HepG2 (cell line): ENCODE data around the gene SNX9. TPM values are rescaled to one million over a fixed set of nuclear protein-coding genes. Genes with fewer than 3 reads are reported as not detected.

Experiments
- BORCS8-MEF2B ChIP-seq: sonication (generic); formaldehyde crosslinking; IDR thresholded peaks from 2 replicates; pipeline ENCODE4 v1.8.0; 2022; ENCODE audit warnings: mild to moderate bottlenecking, missing genetic modification reagents
- ERF ChIP-seq: IDR thresholded peaks from 2 replicates; pipeline ENCODE4 v1.6.1; 2018; ENCODE audit warnings: missing biosample characterization, missing genetic modification reagents
- HIVEP1 ChIP-seq: sonication (generic); formaldehyde crosslinking; IDR thresholded peaks from 2 replicates; pipeline ENCODE4 v1.4.0; 2020; ENCODE audit warnings: mild to moderate bottlenecking, missing genetic modification reagents
- IRX3 ChIP-seq: sonication (generic); formaldehyde crosslinking; IDR thresholded peaks from 2 replicates; pipeline ENCODE4 v1.8.1; 2023; ENCODE audit warnings: mild to moderate bottlenecking, low read depth, missing genetic modification reagents, borderline replicate concordance
- PTBP1 ChIP-seq: fragments of 200-400 bp; formaldehyde crosslinking; IDR thresholded peaks from 2 replicates; pipeline ENCODE4 v1.6.1; 2018; ENCODE audit warnings: low read length, low read depth; ENCODE audit not compliant: poor library complexity, severe bottlenecking
- RNF2 ChIP-seq: fragments of 450-650 bp; conservative IDR thresholded peaks from 2 replicates; pipeline ENCODE4 v1.6.1; 2016; ENCODE audit warnings: low read depth
- SP1 ChIP-seq, 2 experiments: fragments of 450-650 bp in 1 of 2; sonication (generic) in 1 of 2; formaldehyde crosslinking in 1 of 2; IDR thresholded peaks; 2 replicates each; pipeline versions ENCODE4 v1.4.0 to v1.6.1; 2016 to 2020; ENCODE audit warnings: missing genetic modification reagents in 1 of 2
- SRY ChIP-seq: sonication (generic); formaldehyde crosslinking; IDR thresholded peaks from 2 replicates; pipeline ENCODE4 v1.8.0; 2022; ENCODE audit warnings: mild to moderate bottlenecking, missing genetic modification reagents
- STAG1 ChIP-seq: sonication (generic); formaldehyde crosslinking; IDR thresholded peaks from 2 replicates; pipeline ENCODE4 v1.4.0; 2020; ENCODE audit warnings: missing genetic modification reagents
- ZC3H13 ChIP-seq: sonication (generic); formaldehyde crosslinking; IDR thresholded peaks from 2 replicates; pipeline ENCODE4 v1.8.1; 2023; ENCODE audit warnings: mild to moderate bottlenecking, missing genetic modification reagents, moderate library complexity
- ZFP36L2 ChIP-seq: sonication (generic); formaldehyde crosslinking; IDR thresholded peaks from 2 replicates; pipeline ENCODE4 v1.4.0; 2020; ENCODE audit warnings: missing genetic modification reagents
- ZMYM3 ChIP-seq: sonication (generic); formaldehyde crosslinking; IDR thresholded peaks from 2 replicates; pipeline ENCODE4 v1.5.1; 2020; ENCODE audit warnings: mild to moderate bottlenecking, missing genetic modification reagents
- ZNF234 ChIP-seq: sonication (generic); formaldehyde crosslinking; conservative IDR thresholded peaks from 2 replicates; pipeline ENCODE4 v1.5.1; 2020; ENCODE audit warnings: mild to moderate bottlenecking, missing genetic modification reagents
- ZNF235 ChIP-seq: sonication (generic); formaldehyde crosslinking; IDR thresholded peaks from 2 replicates; pipeline ENCODE4 v1.8.1; 2023; ENCODE audit warnings: mild to moderate bottlenecking, missing genetic modification reagents, borderline replicate concordance
- ZNF335 ChIP-seq: sonication (generic); formaldehyde crosslinking; IDR thresholded peaks from 2 replicates; pipeline ENCODE4 v1.4.0; 2020; ENCODE audit warnings: missing genetic modification reagents
- ZNF367 ChIP-seq: sonication (generic); formaldehyde crosslinking; IDR thresholded peaks from 2 replicates; pipeline ENCODE4 v1.4.0; 2020; ENCODE audit warnings: missing genetic modification reagents, borderline replicate concordance
- ZNF614 ChIP-seq: IDR thresholded peaks from 2 replicates; pipeline ENCODE4 v1.6.1; 2018; ENCODE audit warnings: missing biosample characterization, missing genetic modification reagents, inconsistent platforms, borderline replicate concordance
- ZNF615 ChIP-seq: sonication (generic); formaldehyde crosslinking; IDR thresholded peaks from 2 replicates; pipeline ENCODE4 v1.5.0; 2020; ENCODE audit warnings: mild to moderate bottlenecking, missing genetic modification reagents, borderline replicate concordance
- ZSCAN21 ChIP-seq: sonication (generic); formaldehyde crosslinking; IDR thresholded peaks from 2 replicates; pipeline ENCODE4 v1.8.0; 2022; ENCODE audit warnings: mild to moderate bottlenecking, missing genetic modification reagents, moderate library complexity, borderline replicate concordance
- polyA plus RNA-seq, 8 experiments: library from polyadenylated mRNA; depleted of rRNA in 3 of 8; stranded (reverse) in 7 of 8; unstranded in 1 of 8; fragments of >200 nt; fragmentation: Illumina TruSeq in 4 of 8; extraction: Trizol in 4 of 8; gene quantifications; 2 replicates each; pipeline versions ENCODE4 v1.2.1 to v1.2.3, GENCODE V29; 2011 to 2016; ENCODE audit warnings: low read depth in 4 of 8, missing spikeins in 1 of 8, mixed read lengths in 1 of 8; ENCODE audit not compliant: insufficient read depth in 1 of 8
- total RNA-seq, 5 experiments: library from RNA; depleted of rRNA; stranded (reverse); fragments of >200 nt; fragmentation: Illumina TruSeq; extraction: Trizol; gene quantifications; 2 replicates each; pipeline ENCODE4 v1.2.3, GENCODE V29; 2016; ENCODE audit warnings: low read depth in 1 of 5
- TF ChIP-seq, protein P1 (sequence below): sonication (generic); formaldehyde crosslinking; IDR thresholded peaks from 2 replicates; pipeline ENCODE4 v1.5.0; 2020; ENCODE audit warnings: missing genetic modification reagents, mild to moderate bottlenecking, borderline replicate concordance
- TF ChIP-seq, protein P2 (sequence below): sonication (generic); formaldehyde crosslinking; IDR thresholded peaks from 2 replicates; pipeline ENCODE4 v1.4.0; 2020; ENCODE audit warnings: missing genetic modification reagents
- TF ChIP-seq, protein P3 (sequence below): fragments of 450-650 bp; IDR thresholded peaks from 2 replicates; pipeline ENCODE4 v1.6.1; 2017; ENCODE audit warnings: mild to moderate bottlenecking
- TF ChIP-seq, protein P4 (sequence below): sonication (generic); formaldehyde crosslinking; IDR thresholded peaks from 2 replicates; pipeline ENCODE4 v1.4.0; 2020; ENCODE audit warnings: missing genetic modification reagents, borderline replicate concordance

SNX9 gene
- total and polyA plus RNA-seq, 2 of the 13 experiments (the other 11 are each of a cell fraction or from before 2014, with no cell fraction given) = 21.9 to 36.0 TPM

DNA sequence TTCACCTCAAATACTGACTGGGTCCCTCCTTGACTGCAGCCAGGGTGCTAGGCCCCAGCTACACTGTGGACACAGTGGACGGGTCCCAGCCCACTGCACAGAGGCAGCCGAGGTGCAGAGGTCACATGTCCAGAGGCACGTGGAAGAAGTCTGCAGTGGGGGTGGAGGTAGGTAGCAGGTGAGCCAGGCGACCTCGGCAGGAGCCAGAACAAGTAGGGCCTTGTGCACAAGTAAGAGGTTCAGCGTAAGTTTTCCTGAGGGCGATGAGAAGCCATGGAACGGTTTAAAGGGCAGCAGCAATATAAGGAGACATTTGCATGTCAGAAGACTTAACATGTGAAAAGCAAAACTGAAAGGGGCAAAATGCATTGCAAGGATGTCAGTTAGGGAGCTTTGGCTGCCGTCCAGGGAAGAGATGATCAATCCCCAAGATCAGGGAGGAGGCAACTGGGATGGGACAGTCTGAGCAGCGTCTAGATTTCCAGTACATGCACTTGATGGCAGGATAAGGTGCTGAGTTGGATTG, 49.7 kb upstream of the SNX9 start (continued):
- TF ChIP-seq ZSCAN21 (CRISPR knock-in tag) = 0 out of 2 replicates have a peak, but pooled peaks have one; percentile 47
- TF ChIP-seq, protein P1, sequence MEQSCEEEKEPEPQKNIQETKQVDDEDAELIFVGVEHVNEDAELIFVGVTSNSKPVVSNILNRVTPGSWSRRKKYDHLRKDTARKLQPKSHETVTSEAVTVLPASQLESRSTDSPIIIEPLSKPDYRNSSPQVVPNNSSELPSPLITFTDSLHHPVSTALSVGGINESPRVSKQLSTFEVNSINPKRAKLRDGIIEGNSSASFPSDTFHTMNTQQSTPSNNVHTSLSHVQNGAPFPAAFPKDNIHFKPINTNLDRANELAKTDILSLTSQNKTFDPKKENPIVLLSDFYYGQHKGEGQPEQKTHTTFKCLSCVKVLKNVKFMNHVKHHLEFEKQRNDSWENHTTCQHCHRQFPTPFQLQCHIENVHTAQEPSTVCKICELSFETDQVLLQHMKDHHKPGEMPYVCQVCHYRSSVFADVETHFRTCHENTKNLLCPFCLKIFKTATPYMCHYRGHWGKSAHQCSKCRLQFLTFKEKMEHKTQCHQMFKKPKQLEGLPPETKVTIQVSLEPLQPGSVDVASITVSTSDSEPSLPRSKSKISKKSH (CRISPR knock-in tag) = no peak
- TF ChIP-seq ZNF235 (CRISPR knock-in tag) = no peak
- TF ChIP-seq STAG1 (CRISPR knock-in tag) = no peak
- TF ChIP-seq ZNF367 = no peak
- TF ChIP-seq ZMYM3 (CRISPR knock-in tag) = no peak
- no peak for TF ChIP-seq PTBP1
- TF ChIP-seq ZNF234 (CRISPR knock-in tag) = no peak
- TF ChIP-seq ZNF615 = no peak
- 0 out of 2 replicates have a peak, but pooled peaks have one; percentile 55 for TF ChIP-seq RNF2
- TF ChIP-seq, protein P2, sequence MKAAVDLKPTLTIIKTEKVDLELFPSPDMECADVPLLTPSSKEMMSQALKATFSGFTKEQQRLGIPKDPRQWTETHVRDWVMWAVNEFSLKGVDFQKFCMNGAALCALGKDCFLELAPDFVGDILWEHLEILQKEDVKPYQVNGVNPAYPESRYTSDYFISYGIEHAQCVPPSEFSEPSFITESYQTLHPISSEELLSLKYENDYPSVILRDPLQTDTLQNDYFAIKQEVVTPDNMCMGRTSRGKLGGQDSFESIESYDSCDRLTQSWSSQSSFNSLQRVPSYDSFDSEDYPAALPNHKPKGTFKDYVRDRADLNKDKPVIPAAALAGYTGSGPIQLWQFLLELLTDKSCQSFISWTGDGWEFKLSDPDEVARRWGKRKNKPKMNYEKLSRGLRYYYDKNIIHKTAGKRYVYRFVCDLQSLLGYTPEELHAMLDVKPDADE (CRISPR knock-in tag) = no peak
- no peak for TF ChIP-seq SP1 (IDR thresholded peaks at IDR 0.05)
- no peak for TF ChIP-seq SP1 (CRISPR knock-in tag; IDR thresholded peaks at IDR 0.05)
- TF ChIP-seq ZNF614 (CRISPR knock-in tag) = no peak
- TF ChIP-seq ZNF335 (CRISPR knock-in tag) = no peak
- no peak for TF ChIP-seq ZFP36L2 (CRISPR knock-in tag)
- TF ChIP-seq, protein P3, sequence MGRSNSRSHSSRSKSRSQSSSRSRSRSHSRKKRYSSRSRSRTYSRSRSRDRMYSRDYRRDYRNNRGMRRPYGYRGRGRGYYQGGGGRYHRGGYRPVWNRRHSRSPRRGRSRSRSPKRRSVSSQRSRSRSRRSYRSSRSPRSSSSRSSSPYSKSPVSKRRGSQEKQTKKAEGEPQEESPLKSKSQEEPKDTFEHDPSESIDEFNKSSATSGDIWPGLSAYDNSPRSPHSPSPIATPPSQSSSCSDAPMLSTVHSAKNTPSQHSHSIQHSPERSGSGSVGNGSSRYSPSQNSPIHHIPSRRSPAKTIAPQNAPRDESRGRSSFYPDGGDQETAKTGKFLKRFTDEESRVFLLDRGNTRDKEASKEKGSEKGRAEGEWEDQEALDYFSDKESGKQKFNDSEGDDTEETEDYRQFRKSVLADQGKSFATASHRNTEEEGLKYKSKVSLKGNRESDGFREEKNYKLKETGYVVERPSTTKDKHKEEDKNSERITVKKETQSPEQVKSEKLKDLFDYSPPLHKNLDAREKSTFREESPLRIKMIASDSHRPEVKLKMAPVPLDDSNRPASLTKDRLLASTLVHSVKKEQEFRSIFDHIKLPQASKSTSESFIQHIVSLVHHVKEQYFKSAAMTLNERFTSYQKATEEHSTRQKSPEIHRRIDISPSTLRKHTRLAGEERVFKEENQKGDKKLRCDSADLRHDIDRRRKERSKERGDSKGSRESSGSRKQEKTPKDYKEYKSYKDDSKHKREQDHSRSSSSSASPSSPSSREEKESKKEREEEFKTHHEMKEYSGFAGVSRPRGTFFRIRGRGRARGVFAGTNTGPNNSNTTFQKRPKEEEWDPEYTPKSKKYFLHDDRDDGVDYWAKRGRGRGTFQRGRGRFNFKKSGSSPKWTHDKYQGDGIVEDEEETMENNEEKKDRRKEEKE = no peak
- peak; percentile 41; the same call in 1 of the 2 replicates for TF ChIP-seq IRX3
- TF ChIP-seq ERF (CRISPR knock-in tag) = no peak
- TF ChIP-seq ZC3H13 (CRISPR knock-in tag) = no peak
- TF ChIP-seq SRY (CRISPR knock-in tag) = no peak
- peak; percentile 69; the same call in 1 of the 2 replicates for TF ChIP-seq HIVEP1 (CRISPR knock-in tag)
- TF ChIP-seq BORCS8-MEF2B (CRISPR knock-in tag) = peak; percentile 46; the same call in 1 of the 2 replicates
- TF ChIP-seq, protein P4, sequence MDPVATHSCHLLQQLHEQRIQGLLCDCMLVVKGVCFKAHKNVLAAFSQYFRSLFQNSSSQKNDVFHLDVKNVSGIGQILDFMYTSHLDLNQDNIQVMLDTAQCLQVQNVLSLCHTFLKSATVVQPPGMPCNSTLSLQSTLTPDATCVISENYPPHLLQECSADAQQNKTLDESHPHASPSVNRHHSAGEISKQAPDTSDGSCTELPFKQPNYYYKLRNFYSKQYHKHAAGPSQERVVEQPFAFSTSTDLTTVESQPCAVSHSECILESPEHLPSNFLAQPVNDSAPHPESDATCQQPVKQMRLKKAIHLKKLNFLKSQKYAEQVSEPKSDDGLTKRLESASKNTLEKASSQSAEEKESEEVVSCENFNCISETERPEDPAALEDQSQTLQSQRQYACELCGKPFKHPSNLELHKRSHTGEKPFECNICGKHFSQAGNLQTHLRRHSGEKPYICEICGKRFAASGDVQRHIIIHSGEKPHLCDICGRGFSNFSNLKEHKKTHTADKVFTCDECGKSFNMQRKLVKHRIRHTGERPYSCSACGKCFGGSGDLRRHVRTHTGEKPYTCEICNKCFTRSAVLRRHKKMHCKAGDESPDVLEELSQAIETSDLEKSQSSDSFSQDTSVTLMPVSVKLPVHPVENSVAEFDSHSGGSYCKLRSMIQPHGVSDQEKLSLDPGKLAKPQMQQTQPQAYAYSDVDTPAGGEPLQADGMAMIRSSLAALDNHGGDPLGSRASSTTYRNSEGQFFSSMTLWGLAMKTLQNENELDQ (CRISPR knock-in tag) = no peak
